A204.1 (cell line): ENCODE data around the gene RINL.
"Not testable (repeated sequence)": the region's sequence is repeated elsewhere in the genome, so short reads cannot be mapped to it uniquely, and the experiment has no call there.

Source experiments
- FAIRE-seq: peaks from 2 replicates; lab custom pipeline; 2012; peaks lifted over from hg19 to GRCh38; lab: Jason Lieb, UNC

Gene RINL

DNA sequence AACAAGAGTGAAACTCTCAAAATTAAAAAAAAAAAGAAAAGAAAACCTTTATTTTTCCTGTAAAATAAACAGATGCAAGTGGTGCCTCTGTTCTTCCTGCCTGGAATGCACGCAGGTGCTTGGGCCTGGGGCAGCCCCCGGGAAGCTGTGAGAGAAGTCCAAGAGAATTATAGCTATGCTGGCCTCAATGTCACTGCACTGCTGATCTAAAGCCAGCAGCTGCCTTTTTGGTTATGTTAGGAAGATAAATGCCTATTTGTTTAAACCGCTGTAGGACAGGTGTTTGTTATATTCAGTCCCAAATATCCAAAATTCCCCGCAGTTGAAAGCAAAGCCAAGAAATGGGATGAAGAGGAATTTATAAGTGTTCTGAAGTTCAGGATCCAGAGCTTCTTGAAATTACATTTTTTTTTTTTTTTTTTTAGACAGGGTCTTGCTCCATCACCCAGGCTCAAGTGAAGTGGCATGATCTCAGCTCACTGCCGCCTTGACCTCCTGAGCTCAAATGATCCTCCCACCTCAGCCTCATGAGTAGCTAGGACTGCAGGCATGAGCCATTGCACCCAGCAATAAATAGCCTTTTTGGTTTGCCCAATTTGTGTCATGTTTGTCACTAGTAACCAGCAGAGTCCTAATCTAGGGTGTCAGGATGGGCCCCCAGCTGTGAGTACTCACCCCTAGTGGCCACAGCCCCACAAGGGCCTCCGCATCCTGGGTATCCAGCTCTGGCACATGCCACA is 2.2 kb downstream of the RINL start:
- FAIRE-seq: no peak

- not testable (repeated sequence) for FAIRE-seq
Measured at GRCh38 chr19:38873400-38873799, 4.7 kb downstream of the RINL start.

- FAIRE-seq: no peak
Measured at GRCh38 chr19:38870612-38871011, 7.5 kb downstream of the RINL start.

DNA sequence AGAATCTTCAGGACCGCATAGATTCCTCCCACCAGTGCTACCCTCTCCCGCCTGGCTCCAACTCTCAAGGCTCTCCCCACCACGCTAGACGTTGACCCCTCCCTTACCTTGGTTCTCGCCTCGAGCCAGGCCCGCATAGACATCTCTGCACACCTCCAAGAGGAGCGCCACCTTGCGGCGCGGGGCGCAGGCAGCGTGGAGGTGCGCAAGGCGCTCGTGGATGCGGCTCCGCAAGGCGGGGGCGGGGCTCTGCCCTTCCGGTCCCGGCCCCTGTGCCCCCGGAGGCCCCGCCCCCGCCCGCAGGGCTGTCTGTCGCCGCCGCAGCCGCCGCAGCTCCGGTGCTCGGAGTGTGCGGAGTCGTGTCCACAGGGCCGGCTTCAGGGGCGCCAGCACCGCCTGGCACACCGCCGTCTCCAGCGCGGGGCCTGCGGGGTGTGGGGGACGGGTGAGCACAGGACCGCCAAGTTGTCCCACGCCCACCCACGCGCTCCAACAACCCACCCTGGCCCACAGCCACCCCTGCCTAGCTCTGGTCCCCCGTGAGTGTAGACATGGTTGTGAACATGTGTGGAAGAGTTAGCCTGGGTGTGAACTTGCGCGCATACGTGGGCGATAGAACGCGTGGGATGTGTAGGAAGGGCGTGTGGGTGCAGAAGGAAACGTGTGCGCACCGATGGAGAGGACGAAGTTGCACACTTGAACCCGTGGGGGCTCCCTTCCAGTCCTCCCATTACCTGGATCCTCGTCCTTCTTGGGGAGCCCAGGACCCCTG is 8.1 kb downstream of the RINL start:
- no peak for FAIRE-seq

GRCh38 chr19:38869160-38869835 is 8.8 kb downstream of the RINL start:
- no peak for FAIRE-seq

DNA sequence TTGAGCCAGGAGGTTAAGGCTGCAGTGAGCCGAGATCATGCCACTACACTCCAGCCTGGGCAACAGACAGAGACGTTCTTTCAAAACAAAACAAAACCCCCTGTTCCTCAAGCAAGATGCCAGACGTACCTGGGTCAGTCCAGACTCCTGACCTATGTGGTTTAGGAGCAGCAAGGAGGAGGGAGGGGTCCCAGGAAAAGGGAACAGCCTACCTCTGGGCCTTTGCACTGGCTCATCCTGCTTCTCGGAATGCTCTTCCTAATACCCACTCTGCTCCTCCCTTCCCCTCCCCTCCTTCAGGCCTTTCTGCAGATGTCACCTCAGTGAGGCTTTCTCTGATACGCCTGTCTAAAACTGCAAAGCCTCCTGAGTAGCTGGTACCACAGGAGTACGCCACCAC is 9.5 kb downstream of the RINL start:
- FAIRE-seq: no peak

DNA sequence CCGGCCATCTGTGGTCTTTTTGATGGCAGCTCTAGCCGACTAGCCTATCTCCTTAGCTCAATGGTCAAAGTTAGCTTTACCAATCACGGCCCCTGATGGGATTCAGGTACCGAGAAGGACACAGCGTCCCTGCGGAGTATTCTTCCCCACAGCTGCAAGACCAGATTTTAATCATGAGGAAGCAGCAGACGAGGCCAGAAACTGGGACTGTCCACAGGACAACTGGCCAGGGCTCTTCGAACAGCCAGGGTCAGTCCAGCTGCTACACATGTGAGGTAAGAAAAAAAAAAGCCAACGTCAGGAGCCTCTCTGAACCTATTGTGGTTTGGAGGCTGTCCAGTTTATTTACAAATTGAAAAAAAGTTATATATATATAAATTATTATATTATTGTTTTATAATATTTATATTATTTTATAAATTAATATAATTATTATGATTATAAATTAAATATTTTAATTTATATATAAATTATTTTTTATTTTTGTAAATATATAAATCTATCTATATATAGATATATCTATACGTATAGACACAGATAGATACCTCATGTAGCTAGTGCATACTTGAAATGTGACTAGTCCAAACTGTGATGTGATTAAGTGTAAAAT is 10.8 kb downstream of the RINL start:
- FAIRE-seq: peak; percentile 94

- FAIRE-seq: no peak
Measured at GRCh38 chr19:38862321-38863059, 15.6 kb downstream of the RINL start.

- peak; percentile 97 for FAIRE-seq
Measured at GRCh38 chr19:38861368-38861767, 16.7 kb downstream of the RINL start.

DNA sequence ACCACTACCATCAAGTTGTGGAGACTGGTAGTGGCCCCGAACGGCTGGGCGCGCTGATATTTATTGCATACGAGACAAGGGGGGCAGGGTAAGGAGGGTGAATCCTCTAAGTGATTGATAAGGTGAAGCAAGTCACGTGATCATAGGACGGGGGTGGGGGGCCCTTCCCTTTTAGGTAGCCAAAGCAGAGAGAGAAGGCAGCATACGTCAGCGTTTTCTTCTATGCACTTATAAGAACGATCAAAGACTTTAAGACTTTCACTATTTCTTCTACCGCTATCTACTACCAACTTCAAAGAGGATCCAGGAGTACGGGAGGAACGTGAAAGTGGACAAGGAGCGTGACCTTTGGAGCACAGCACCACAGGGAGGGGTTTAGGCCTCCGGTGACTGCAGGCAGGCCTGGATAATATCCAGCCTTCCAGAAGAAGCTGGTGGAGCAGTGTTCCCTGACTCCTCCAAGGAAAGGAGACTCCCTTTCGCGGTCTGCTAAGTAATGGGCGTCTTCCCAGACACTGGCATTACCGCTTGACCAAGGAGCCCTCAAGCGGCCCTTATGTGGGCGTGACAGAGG is 18.4 kb downstream of the RINL start:
- FAIRE-seq: not testable (repeated sequence)

DNA sequence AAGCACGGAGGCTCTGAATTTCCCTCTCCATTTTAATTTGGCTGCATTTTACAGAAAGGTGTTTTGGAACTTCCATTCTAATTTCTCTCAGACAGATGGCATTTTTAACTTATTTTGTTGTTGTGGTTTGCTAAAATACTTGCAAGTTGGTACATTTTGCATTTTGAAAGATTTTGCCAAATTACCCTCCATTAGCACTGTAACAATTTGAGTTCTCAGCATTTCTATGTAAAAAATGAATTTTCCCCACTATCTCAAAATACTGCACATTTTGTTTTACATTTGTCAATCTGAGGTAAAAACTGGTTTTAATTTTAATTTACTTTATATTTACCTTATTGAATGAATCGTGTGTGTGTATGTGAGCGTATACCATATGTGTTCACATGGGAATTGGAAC is 21.3 kb downstream of the RINL start:
- no peak for FAIRE-seq

- not testable (repeated sequence) for FAIRE-seq
Measured at GRCh38 chr19:38855751-38856150, 22.3 kb downstream of the RINL start.

DNA sequence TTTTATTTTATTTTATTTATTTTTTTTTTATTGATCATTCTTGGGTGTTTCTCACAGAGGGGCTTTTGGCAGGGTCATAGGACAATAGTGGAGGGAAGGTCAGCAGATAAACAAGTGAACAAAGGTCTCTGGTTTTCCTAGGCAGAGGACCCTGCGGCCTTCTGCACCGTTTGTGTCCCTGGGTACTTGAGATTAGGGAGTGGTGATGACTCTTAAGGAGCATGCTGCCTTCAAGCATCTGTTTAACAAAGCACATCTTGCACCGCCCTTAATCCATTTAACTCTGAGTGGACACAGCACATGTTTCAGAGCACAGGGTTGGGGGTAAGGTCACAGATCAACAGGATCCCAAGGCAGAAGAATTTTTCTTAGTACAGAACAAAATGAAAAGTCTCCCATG is 23.1 kb downstream of the RINL start:
- FAIRE-seq: not testable (repeated sequence)

- FAIRE-seq: no peak
Measured at GRCh38 chr19:38853214-38853613, 24.9 kb downstream of the RINL start.

DNA sequence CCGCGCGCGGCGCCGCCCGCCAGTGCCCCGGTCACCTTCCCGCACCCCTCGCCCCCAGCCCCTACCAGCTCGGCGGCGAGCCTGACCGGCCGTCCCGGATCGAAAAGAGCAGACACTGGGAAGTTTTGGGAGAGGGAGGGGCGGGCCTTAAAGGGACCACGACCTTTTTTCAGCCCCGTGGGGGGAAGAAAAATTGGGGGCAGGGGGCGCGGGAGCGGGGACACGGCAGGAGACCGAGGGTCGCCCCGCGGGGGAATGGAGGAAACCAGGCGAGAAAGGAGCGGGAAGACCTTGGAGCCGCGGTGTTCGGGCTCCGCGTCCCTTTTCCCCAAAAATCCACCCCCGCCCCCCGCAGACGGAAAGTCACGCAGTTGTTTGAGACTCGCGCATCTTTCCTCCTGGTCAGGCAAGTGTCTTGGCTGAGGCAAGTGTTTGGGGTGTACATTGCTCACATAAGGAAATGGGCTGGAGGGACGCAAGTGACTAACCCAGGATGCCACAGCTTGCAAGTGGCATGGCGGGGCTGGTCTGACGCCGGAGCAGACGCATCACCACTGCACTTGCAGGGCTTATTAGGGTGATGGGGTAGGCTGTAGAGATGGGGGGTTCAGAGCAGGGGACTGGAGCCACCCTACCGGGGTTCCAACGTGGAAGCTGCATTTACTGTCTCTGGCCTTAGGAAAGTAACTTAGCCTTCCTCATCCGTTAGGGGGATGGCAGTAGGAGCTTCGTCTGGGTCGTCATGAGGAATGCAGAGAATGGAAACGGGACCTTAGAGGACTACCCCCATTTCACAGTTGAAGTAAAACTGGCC is 25.6 kb downstream of the RINL start:
- FAIRE-seq: no peak

DNA sequence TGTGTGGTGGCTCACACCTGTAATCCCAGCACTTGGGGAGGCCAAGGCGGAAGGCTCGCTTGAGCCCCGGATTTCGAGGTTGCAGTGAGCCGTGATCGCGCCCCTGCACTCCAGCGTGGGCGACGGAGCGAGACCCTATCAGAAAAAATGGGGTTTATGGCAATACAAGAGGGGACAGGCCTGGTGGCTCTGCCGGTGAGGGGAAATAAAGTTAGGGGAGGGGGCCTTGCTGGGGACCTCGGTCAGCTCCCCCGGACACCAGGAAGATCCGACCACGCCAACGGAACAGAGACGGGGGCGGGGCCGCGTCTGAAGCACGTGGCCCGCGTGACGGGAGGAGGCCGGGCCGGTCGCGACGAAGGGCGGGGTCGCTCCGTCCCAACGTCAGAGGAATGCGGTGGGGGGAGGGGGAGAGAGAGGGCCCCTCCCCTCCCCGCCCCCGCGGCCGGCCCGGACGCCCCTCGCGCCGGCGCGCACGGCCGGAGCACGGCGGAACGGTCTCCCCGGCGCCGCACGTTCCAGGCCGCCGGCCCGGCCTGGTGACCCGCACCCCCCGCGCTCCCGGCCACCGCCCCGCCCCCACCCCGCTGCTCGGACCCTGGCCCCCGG is 26.3 kb downstream of the RINL start:
- FAIRE-seq: no peak

GRCh38 chr19:38850976-38851621 is 27.0 kb downstream of the RINL start:
- FAIRE-seq: no peak

GRCh38 chr19:38850436-38850975 is 27.6 kb downstream of the RINL start:
- peak; percentile 100 for FAIRE-seq

GRCh38 chr19:38849860-38850435 is 28.1 kb downstream of the RINL start, which contains the start of gene HNRNPL:
Gene HNRNPL (minus strand): TSS chr19:38849986. CDS start chr19:38849966, 20 bp downstream.
- no peak for FAIRE-seq
